HG03060 (cell line): ENCODE results near the gene YIPF3.
"Not testable (repeated sequence)": the region's sequence is repeated elsewhere in the genome, so short reads cannot be mapped to it uniquely, and the experiment has no call there.

Experiments
- ATAC-seq: cut with Tn5 transposase; IDR thresholded peaks from one replicate; pipeline ENCODE4 v1.9.1; 2021; ENCODE audit warnings: low read depth, moderate number of reproducible peaks; ENCODE audit not compliant: unreplicated experiment

Gene YIPF3

GRCh38 chr6:43467265-43467664 lies 49.5 kb downstream of the YIPF3 start:
- not testable (repeated sequence) for ATAC-seq

- ATAC-seq, result no peak
Measured at GRCh38 chr6:43465948-43466347, 50.8 kb downstream of the YIPF3 start.

- no peak for ATAC-seq
Measured at GRCh38 chr6:43464337-43464736, 52.4 kb downstream of the YIPF3 start.

- ATAC-seq, result no peak
Measured at GRCh38 chr6:43461936-43462335, 54.8 kb downstream of the YIPF3 start.
